Measurements from ENCODE around the gene AKR1B1. TPM values are rescaled to one million over a fixed set of nuclear protein-coding genes. Genes with fewer than 3 reads are reported as not detected.

Gene AKR1B1
- total RNA-seq, 1 experiment from 2014 or later = 166 TPM

- no peaks in the 10 kb centered on the region for H3K79me1 ChIP-seq (ENCODE audit: insufficient read depth, low read depth, low read length, poor library complexity, severe bottlenecking)
- TF ChIP-seq, protein P1, sequence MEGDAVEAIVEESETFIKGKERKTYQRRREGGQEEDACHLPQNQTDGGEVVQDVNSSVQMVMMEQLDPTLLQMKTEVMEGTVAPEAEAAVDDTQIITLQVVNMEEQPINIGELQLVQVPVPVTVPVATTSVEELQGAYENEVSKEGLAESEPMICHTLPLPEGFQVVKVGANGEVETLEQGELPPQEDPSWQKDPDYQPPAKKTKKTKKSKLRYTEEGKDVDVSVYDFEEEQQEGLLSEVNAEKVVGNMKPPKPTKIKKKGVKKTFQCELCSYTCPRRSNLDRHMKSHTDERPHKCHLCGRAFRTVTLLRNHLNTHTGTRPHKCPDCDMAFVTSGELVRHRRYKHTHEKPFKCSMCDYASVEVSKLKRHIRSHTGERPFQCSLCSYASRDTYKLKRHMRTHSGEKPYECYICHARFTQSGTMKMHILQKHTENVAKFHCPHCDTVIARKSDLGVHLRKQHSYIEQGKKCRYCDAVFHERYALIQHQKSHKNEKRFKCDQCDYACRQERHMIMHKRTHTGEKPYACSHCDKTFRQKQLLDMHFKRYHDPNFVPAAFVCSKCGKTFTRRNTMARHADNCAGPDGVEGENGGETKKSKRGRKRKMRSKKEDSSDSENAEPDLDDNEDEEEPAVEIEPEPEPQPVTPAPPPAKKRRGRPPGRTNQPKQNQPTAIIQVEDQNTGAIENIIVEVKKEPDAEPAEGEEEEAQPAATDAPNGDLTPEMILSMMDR (conservative IDR thresholded peaks at IDR 0.05) = no peak
- no CpG with 5 or more reads among the region's 5 CpGs for WGBS (ENCODE audit: extremely low coverage, insufficient read length, low lambda C conversion rate)
Observed at GRCh38 chr7:134500982-134501381, 42.1 kb upstream of the AKR1B1 start.

More at GRCh38 chr7:134500982-134501381, 42.1 kb upstream of the AKR1B1 start:
- DNase-seq = no peak
- H3K27me3 Mint-ChIP-seq (ENCODE audit: low read depth) = no peaks in the 10 kb centered on the region
- Histone ChIP-seq H3K79me2 (ENCODE audit: insufficient read depth, low read length) (no peaks in the 10 kb centered on the region), H3K14ac (ENCODE audit: insufficient read depth, low read length) (no peak overlapping the region), H2AK5ac (ENCODE audit: insufficient read length, low read length) (no peak overlapping the region), H3K23me2 (ENCODE audit: insufficient read length, low read depth, low read length, poor library complexity, severe bottlenecking) (no peaks in the 10 kb centered on the region), H4K5ac (ENCODE audit: insufficient read length, low read depth, low read length) (no peak overlapping the region), H2BK120ac (ENCODE audit: low read depth, low read length, poor library complexity, severe bottlenecking) (no peak overlapping the region), H4K8ac (replicated peaks; ENCODE audit: insufficient read length, low read depth, low read length) (no peak overlapping the region), H3K27me3 (ENCODE audit: insufficient read depth, low read length) (no peaks in the 10 kb centered on the region), H2BK20ac (ENCODE audit: low read depth, low read length, poor library complexity, severe bottlenecking) (no peak overlapping the region), H2BK5ac (ENCODE audit: insufficient read length, low read length) (no peak overlapping the region), H2AFZ (ENCODE audit: low read length) (no peak overlapping the region), H3K4ac (ENCODE audit: low read depth, low read length) (no peak overlapping the region), H4K20me1 (ENCODE audit: control insufficient read depth, insufficient read depth, insufficient read length) (no peaks in the 10 kb centered on the region), H3K27ac (ENCODE audit: insufficient read length, low read depth, low read length) (no peak overlapping the region), H2BK12ac (ENCODE audit: insufficient read length, low read depth, low read length) (no peak overlapping the region), H3K4me1 (ENCODE audit: insufficient read depth, low read length) (no peaks in the 10 kb centered on the region; the same call in 1 of the 2 replicates), H3K9ac (ENCODE audit: extremely low read depth, insufficient read length, low read length) (no peak overlapping the region), H3K23ac (ENCODE audit: insufficient read length, low read depth, low read length) (no peak overlapping the region), H4K91ac (ENCODE audit: insufficient read length, low read depth, low read length) (no peak overlapping the region), H3K56ac (ENCODE audit: insufficient read length, low read depth, low read length) (no peak overlapping the region), H3K18ac (ENCODE audit: insufficient read length, low read depth, low read length) (no peak overlapping the region), H3T11ph (ENCODE audit: low read length) (no peak overlapping the region), H3K4me2 (ENCODE audit: insufficient read depth, insufficient read length, low read length) (no peak overlapping the region), H3K9me3 (ENCODE audit: control insufficient read depth, low read depth, low read length) (no peaks in the 10 kb centered on the region), H2BK15ac (ENCODE audit: low read depth, low read length) (no peak overlapping the region)
- H3K27ac Mint-ChIP-seq = no peak overlapping the region
- H3K4me3 Mint-ChIP-seq = no peak overlapping the region
- no peaks in the 10 kb centered on the region for H3K9me3 Mint-ChIP-seq
- H3K4me1 Mint-ChIP-seq = peaks cover 0 to 3% of the 10 kb centered on the region in 2 experiments; a peak in 2 of 4 replicates
- H3K36me3 Mint-ChIP-seq (ENCODE audit: insufficient read depth in 1 of 3, low read depth in 3 of 3) = no peaks in the 10 kb centered on the region

All from H9 (cell line).